ENCODE data around the gene VDR. TPM values are rescaled to one million over a fixed set of nuclear protein-coding genes. Genes with fewer than 3 reads are reported as not detected.

VDR gene
- polyA plus RNA-seq, 3 donors from 2014 or later = 0.04 TPM; not detected in 2

DNA sequence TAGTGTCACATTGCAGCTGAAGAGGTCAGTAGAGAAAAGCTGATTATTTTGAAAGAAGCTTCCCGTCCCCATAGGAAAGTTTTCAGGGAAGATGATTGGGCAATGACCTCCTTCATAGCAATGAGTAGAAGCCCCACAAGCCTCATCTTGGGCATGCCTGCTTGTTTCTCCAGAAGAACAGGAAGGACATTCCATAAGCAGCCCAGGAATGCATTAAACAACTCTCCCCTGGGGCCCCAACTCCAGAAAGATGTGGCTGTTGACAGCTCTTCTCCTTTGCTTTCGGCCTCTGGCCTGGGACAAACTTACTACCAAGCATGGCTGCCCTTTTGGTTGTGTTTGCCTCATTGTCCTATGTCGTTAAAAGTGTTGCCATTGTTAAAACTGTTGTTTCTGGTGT lies 5.7 kb upstream of the VDR start:
- no peak for DNase-seq
- no peaks in the 10 kb centered on the region for H3K36me3 Mint-ChIP-seq
- peaks cover 5 to 10% (median 7%) of the 10 kb centered on the region in 3 donors for H3K27me3 Mint-ChIP-seq (ENCODE audit: low read depth in 3 of 3)
- no peak overlapping the region for H3K27ac Mint-ChIP-seq
- H3K4me3 Mint-ChIP-seq = no peak overlapping the region
- H3K4me1 Mint-ChIP-seq = peaks cover 4 to 5% of the 10 kb centered on the region in 2 donors
- H3K9me3 Mint-ChIP-seq = peaks cover 0 to 4% (median 0%) of the 10 kb centered on the region in 6 donors

DNA sequence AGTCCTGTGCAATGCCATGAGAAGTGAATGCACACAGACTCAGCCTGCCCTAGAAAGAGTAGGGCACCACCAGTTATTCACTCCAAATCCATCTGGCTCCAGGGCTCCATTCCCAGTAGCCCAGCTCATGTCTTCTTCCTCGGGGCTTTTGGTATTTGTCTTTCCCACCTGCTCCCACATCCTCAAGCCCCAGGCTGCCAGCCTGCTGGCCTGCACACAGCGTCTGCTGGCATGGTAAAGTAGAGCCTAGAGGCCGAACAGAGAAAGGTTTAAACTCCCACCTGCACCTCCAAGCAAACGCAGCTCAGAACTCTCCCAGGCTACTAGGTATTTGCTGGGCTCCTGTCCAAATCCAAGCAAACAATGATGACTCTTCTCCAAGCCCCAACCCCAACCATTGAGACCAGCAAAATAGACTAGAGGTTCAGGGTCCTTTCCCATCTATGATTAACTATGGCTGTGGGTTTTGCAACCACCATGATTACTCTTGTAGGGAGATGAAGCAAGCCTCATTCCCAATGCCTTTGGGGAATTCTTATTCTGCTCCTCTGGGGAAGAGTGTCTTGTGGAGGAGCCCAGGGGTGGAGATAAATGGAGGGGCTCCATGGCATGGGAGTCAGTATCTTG lies 5.2 kb upstream of the VDR start:
- Mint-ChIP-seq H3K27ac (no peak overlapping the region), H3K36me3 (no peaks in the 10 kb centered on the region), H3K4me1 (peaks cover 4 to 6% of the 10 kb centered on the region in 2 donors), H3K9me3 (peaks cover 0 to 4% (median 0%) of the 10 kb centered on the region in 6 donors), H3K4me3 (no peak overlapping the region), H3K27me3 (ENCODE audit: low read depth in 3 of 3) (peaks cover 5 to 10% (median 7%) of the 10 kb centered on the region in 3 donors)
- DNase-seq = no peak

DNA sequence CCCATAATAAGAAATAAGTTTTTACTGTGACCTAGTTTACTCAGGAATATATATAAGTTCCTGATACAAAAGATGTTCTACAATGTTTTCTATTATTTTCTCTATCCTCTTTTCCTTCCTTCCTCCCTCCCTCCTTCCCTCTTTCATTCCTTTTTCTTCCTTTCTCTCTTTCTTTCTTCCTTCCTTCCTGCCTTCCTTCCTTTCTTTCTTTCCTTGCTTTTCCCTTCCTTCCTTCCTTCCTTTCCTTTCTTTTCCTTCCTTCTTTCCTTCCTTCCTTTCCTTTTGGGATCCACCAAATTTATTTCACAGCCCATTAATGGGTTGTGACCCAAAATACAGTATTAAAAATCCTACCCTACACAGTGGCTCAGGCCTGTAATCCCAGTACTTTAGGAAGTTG lies 3.9 kb upstream of the VDR start:
- no peak overlapping the region for H3K4me3 Mint-ChIP-seq
- peaks cover 13 to 18% of the 10 kb centered on the region in 2 donors for H3K4me1 Mint-ChIP-seq
- no peaks in the 10 kb centered on the region for H3K9me3 Mint-ChIP-seq
- no peak for DNase-seq
- H3K27me3 Mint-ChIP-seq (ENCODE audit: low read depth in 3 of 3) = peaks cover 5 to 14% (median 13%) of the 10 kb centered on the region in 3 donors
- no peak overlapping the region for H3K27ac Mint-ChIP-seq
- H3K36me3 Mint-ChIP-seq = no peaks in the 10 kb centered on the region

DNA sequence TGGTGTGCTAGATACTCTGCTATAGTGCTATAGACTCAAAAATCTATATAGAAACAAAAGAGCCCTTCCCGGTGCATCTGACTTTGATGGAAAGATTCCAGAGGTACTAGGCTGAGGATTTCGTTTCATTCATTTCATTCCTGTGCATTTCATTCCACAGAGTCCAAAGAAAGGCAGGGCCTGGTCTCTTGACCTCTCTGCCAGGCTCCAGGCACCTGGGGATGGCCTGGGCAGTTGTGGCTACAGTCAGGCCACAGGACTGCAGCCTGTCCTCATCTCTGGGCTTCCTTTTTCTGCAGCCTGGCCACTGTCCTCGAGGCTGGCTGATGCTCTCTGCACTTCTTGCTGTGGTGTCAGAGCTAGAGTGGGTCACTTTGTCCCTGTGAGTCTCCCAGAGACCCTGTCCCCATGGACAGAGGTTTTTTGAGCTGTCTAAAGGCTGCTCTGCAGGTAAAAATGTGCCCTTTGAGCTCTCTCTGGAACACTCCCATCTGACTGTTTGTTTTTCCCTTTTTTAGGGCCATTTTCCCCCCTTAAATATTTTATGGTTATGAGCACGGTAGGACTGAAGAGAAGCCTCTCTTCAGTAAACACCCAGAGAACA lies 3.2 kb upstream of the VDR start:
- Mint-ChIP-seq H3K9me3 (no peaks in the 10 kb centered on the region), H3K36me3 (no peaks in the 10 kb centered on the region), H3K4me3 (no peak overlapping the region), H3K27ac (no peak overlapping the region), H3K4me1 (peaks cover 21 to 26% of the 10 kb centered on the region in 2 donors), H3K27me3 (ENCODE audit: low read depth in 3 of 3) (peaks cover 5 to 21% (median 11%) of the 10 kb centered on the region in 3 donors)
- no peak for DNase-seq

DNA sequence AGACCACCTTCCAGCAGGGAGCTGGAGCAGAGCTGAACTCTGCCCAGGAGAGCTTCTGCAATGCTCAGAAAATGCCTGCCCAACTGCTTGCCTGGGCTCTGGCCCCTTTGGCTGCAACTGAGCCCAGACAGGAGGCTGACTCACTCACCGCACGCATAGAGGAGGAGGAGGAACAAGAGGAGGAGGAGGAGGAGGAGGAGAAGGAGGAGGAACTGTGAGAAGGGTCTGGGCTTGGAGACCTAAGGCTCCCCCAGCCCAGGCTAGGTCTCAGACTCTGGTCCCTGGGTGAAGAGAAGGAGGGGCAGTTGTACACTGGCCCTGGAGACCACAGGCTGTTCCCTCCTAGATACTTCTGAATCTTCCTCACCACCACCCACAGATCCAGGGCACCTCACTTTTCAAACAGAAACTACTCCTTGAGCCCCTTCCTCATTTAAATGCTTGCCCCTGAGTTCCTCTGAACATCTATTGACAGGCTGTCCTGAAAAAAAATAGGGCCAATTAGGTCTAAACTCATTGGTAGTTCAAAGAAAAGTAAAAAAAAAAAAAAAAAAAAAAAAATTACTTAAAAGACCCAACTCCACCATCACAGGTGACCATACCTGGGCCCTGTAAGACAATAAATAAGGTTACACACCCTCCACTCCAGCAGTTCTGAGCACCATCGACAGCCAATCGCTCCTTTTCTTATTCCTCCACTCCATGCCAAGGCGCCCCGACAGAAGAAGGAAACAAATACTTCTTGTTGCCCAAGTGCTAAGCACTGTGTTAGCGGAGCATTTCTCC lies 674 bp downstream of the VDR start:
- H3K27me3 Mint-ChIP-seq (ENCODE audit: low read depth in 3 of 3) = peaks cover 8 to 28% (median 13%) of the 10 kb centered on the region in 3 donors

DNA sequence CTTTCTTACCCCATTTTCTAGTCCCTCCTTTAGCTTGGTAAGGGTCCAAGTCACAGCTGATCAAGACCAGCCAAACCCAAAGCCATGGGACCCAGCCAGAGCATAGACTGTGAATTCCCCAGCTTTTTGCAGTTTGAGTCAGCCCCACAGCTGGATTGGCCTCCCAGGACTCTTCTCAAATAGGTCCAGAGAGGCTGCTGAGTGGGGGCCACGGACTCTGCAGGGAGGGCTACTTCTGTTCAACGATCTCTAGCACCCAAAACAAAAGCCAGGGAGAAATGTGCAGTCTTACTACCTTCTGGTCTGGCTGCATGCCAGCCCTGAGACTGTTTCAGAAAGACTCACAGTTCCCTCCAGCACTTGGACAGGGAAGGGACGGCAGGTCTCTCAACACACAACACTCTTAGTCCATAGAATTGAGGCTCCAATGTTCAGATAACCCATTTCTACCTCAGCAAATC lies 1.6 kb downstream of the VDR start:
- Mint-ChIP-seq H3K4me3 (peak overlapping the region; percentile 16 to 94 (median 85)), H3K27ac (no peak overlapping the region), H3K27me3 (ENCODE audit: low read depth in 3 of 3) (peaks cover 7 to 28% (median 13%) of the 10 kb centered on the region in 3 donors), H3K4me1 (peaks cover 33 to 59% of the 10 kb centered on the region in 2 donors), H3K36me3 (no peaks in the 10 kb centered on the region), H3K9me3 (no peaks in the 10 kb centered on the region)
- DNase-seq = no peak

More for the DNA sequence above, 674 bp downstream of the VDR start:
- peak overlapping the region; percentile 85 to 94 (median 88) for H3K4me3 Mint-ChIP-seq
- peak; percentile 10 to 22 (median 18) for DNase-seq
- peak overlapping the region in 3 of 6 donors; percentile 17 to 48 (median 21) for H3K27ac Mint-ChIP-seq
- H3K36me3 Mint-ChIP-seq = no peaks in the 10 kb centered on the region
- H3K9me3 Mint-ChIP-seq = no peaks in the 10 kb centered on the region
- peaks cover 33 to 59% of the 10 kb centered on the region in 2 donors for H3K4me1 Mint-ChIP-seq

DNA sequence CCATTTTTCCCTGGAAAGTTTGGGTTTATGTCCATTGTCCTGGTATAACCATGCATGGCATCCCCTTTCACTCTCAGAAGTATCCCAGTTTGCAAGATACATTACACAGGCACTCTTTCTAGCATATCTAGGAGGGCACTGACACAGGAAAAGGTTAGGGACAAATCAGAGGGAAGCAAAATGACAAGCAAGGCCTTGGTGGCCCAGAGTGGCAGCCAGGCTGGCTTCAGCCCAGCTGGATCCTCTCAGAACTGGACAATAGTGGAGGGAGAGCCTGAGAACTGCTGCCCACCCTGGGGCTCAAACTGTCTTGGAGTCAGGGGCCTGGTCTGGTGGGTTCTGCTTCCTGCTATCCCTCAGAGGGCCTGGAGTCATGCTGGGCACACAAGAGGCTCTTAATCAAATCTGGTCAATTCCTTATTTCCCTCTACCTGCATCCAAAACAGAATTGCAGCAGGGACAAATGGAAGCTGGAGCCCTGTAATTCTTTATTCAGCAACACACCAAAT lies 2.6 kb downstream of the VDR start:
- Mint-ChIP-seq H3K4me1 (peaks cover 33 to 59% of the 10 kb centered on the region in 2 donors), H3K36me3 (no peaks in the 10 kb centered on the region), H3K27me3 (ENCODE audit: low read depth in 3 of 3) (peaks cover 7 to 28% (median 16%) of the 10 kb centered on the region in 3 donors), H3K9me3 (no peaks in the 10 kb centered on the region), H3K4me3 (no peak overlapping the region), H3K27ac (no peak overlapping the region)
- no peak for DNase-seq

DNA sequence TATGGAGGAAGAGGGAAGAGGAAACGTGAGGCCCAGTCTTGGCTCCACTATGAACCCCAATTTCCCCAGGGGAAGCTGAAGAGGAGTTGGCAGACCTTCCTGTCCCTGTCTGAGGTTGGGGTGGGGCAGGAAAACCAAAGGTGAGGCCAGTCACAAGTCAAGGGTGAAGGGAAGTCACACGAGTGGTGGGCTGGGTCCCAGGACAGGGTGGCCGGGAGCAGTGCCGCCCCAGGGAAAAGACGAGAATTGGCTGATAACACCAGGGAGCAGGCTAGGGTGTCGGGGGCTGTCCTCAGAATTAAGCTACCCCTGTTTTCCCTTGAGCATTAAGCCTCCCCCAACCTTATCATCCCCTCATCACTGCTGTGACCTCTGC lies 3.1 kb downstream of the VDR start:
- no peak for DNase-seq
- Mint-ChIP-seq H3K27ac (no peak overlapping the region), H3K36me3 (no peaks in the 10 kb centered on the region), H3K9me3 (no peaks in the 10 kb centered on the region), H3K27me3 (ENCODE audit: low read depth in 3 of 3) (peaks cover 6 to 28% (median 13%) of the 10 kb centered on the region in 3 donors), H3K4me3 (no peak overlapping the region), H3K4me1 (peaks cover 33 to 59% of the 10 kb centered on the region in 2 donors)

DNA sequence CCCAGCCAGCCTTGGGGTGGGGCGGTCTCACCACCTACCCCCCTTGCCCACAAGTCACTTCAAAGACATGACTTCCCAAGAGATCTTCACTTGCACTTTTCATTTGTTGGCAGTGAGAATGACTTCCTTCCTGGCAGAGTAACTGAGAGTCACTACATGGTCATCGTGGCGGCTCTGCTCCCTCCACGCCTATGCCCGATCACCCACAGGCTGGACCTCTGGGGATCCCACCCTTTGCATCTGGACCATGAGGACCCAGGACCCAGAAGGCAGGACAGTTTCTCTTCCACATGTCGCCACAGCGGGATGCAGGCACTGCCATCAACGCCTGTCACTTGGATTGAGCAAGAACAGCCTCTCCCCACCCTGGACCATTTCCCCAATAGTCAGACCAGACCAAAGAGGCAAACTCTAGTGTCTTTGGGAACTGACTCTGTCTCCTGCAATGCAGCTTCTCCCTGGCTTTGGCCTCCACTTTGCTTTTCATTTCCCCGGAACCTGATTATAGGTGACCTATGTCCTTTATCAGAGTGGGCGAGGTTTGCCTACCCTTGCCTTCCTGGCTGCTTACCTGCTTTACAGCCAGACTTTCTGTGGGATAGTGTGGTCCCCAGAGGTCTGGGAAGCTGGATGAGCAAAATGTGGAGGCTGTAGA lies 3.6 kb downstream of the VDR start:
- Mint-ChIP-seq H3K27me3 (ENCODE audit: low read depth in 3 of 3) (peaks cover 6 to 28% (median 13%) of the 10 kb centered on the region in 3 donors), H3K36me3 (no peaks in the 10 kb centered on the region), H3K9me3 (no peaks in the 10 kb centered on the region), H3K4me3 (peak overlapping the region in 3 of 5 donors; percentile 20 to 35 (median 23)), H3K4me1 (peaks cover 33 to 59% of the 10 kb centered on the region in 2 donors), H3K27ac (no peak overlapping the region)
- peak; percentile 11 to 34 (median 27) for DNase-seq

DNA sequence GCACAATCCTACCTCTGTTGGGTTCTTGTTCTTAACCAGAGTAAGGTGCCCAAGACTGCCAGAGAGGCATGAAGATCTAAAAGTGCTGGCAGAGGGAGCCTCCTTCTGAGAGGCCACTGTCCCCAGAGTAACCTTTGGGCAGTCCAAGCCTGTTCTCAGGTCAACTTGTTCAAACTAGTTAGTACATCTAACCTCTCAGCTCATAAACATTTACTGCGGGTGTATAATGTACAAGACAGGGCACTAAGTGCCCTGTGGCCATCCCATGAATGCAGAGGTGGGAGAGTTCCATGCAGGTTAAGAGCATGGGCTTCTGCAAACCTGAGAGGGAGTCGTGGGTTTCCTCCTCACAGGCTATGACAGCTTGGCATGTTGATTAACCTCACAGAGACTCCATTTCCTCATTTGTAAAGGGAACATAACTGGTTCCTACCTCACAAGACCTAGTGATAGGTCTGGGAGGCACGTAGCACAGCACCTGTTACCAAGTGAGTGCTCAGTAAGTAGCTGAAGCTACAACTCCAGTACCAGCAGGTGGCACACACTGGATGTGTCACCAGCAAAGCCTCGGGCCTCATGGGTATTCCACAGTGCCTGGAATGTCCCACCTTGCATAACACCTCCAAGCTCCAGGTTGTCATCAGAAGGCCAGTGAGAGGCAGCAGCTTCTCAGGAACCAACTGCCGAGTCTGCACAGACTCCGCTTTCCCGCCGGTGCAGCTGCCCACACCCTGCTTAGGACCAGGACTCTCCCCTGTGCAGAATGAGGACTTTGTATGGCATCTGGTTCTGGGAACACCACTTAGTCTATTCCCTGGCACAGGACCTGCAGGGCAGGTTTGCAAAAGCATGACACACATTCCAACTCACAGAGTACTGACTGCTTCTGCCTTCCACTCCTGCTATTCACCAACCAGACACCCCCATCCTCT lies 4.4 kb downstream of the VDR start:
- H3K27ac Mint-ChIP-seq = no peak overlapping the region
- peak overlapping the region in 3 of 5 donors; percentile 20 to 35 (median 23) for H3K4me3 Mint-ChIP-seq
- H3K4me1 Mint-ChIP-seq = peaks cover 30 to 54% of the 10 kb centered on the region in 2 donors
- H3K9me3 Mint-ChIP-seq = no peaks in the 10 kb centered on the region
- no peak for DNase-seq
- H3K36me3 Mint-ChIP-seq = no peaks in the 10 kb centered on the region
- H3K27me3 Mint-ChIP-seq (ENCODE audit: low read depth in 3 of 3) = peaks cover 6 to 25% (median 13%) of the 10 kb centered on the region in 3 donors

DNA sequence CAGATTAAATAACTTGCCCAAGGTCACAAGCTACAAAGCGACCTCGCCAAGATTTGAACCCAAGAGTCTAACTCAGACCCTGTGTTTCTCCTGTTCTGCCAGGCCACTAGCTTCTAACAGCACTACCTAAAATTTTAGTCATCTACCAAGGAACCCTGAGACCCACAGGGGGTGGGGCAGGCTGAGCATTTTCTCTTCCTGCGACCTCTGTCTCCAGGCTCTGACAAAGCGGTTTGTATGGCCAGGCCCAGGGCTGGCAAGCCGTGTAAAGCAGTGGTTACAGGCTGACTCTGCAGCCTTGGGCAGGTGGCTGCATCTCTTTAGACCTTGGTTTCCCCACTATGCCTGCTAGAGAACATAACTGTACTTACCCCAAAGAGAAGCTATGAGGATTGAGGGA lies 5.3 kb downstream of the VDR start:
- peak overlapping the region in 1 of 6 donors; percentile 4 for H3K27ac Mint-ChIP-seq
- H3K36me3 Mint-ChIP-seq = no peaks in the 10 kb centered on the region
- no peak overlapping the region for H3K4me3 Mint-ChIP-seq
- H3K27me3 Mint-ChIP-seq (ENCODE audit: low read depth in 3 of 3) = peaks cover 6 to 24% (median 10%) of the 10 kb centered on the region in 3 donors
- no peaks in the 10 kb centered on the region for H3K9me3 Mint-ChIP-seq
- no peak for DNase-seq
- peaks cover 27 to 48% of the 10 kb centered on the region in 2 donors for H3K4me1 Mint-ChIP-seq

DNA sequence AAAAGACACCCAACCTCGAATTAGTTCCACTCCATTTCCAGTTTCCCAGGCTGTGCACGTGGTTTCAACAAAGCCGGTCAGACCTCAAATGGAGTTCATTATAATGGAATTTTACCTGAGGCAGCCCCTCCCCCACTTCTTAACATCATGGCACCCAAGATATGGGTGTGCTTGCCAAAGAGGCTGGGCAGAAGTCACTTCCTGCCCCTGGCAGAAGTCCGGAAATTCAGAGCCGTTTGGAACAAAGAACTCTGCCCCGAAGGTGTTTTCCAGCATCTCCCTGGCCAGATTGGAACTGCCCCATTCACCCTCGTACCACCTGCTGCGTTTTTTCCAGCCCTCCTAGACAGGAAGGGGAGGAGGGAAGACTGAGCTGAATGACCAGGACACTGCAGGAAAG lies 8.2 kb downstream of the VDR start:
- DNase-seq = no peak
- Mint-ChIP-seq H3K27ac (no peak overlapping the region), H3K9me3 (no peaks in the 10 kb centered on the region), H3K4me3 (no peak overlapping the region), H3K4me1 (peaks cover 13 to 23% of the 10 kb centered on the region in 2 donors), H3K27me3 (ENCODE audit: low read depth in 3 of 3) (peaks cover 8 to 11% (median 10%) of the 10 kb centered on the region in 3 donors), H3K36me3 (no peaks in the 10 kb centered on the region)

Measured in immature natural killer cell (primary cell).